Neuronal stem cell (in vitro differentiated cells): Measurements from ENCODE around the gene SEMA3A.

Experiments used
- DNase-seq: peaks from one replicate; pipeline ENCODE4 v3.0.0-alpha.2; 2013; ENCODE audit warnings: low spot score
- H2AFZ ChIP-seq: one replicate; pipeline ENCODE4 v1.6.1; 2013; ENCODE audit warnings: mild to moderate bottlenecking, low read length, inconsistent platforms
- H2AK5ac ChIP-seq: 2 replicates; pipeline ENCODE4 v1.6.1; 2013; ENCODE audit warnings: low read depth, mild to moderate bottlenecking, inconsistent platforms, low read length, moderate library complexity, mixed read lengths
- H2BK120ac ChIP-seq: 2 replicates; pipeline ENCODE4 v1.6.1; 2013; ENCODE audit warnings: low read depth, mild to moderate bottlenecking, inconsistent platforms, low read length, moderate library complexity, mixed read lengths
- H2BK12ac ChIP-seq: one replicate; pipeline ENCODE4 v1.6.1; 2013; ENCODE audit warnings: low read length, inconsistent platforms
- H2BK15ac ChIP-seq: 2 replicates; pipeline ENCODE4 v1.6.1; 2013; ENCODE audit warnings: mild to moderate bottlenecking, low read length, inconsistent platforms, mixed read lengths
- H2BK5ac ChIP-seq: one replicate; pipeline ENCODE4 v1.6.1; 2013; ENCODE audit warnings: inconsistent platforms, mild to moderate bottlenecking, low read length, moderate library complexity
- H3K14ac ChIP-seq: one replicate; pipeline ENCODE4 v1.6.1; 2013; ENCODE audit warnings: low read length, inconsistent platforms
- H3K18ac ChIP-seq: 2 replicates; pipeline ENCODE4 v1.6.1; 2013; ENCODE audit warnings: low read length, inconsistent platforms
- H3K23ac ChIP-seq: 2 replicates; pipeline ENCODE4 v1.6.1; 2013; ENCODE audit warnings: low read depth, mild to moderate bottlenecking, mixed read lengths, low read length, inconsistent platforms; ENCODE audit not compliant: poor library complexity
- H3K27ac ChIP-seq: replicated peaks from 3 replicates; pipeline ENCODE4 v1.5.1; 2013; ENCODE audit warnings: low read length, inconsistent platforms
- H3K27me3 ChIP-seq, 3 experiments: 2 replicates each; pipeline ENCODE4 v1.6.1; 2013; ENCODE audit warnings: low read length in 3 of 3, mild to moderate bottlenecking in 2 of 3, inconsistent platforms in 1 of 3, low read depth in 1 of 3, mixed read lengths in 1 of 3, moderate library complexity in 1 of 3; ENCODE audit not compliant: control insufficient read depth in 3 of 3, insufficient read depth in 3 of 3
- H3K36me3 ChIP-seq, 2 donors: replicated peaks in 1 of 2; 2 replicates each; pipeline ENCODE4 v1.6.1; 2013; ENCODE audit warnings: low read length in 2 of 2; ENCODE audit not compliant: control insufficient read depth in 2 of 2, insufficient read depth in 2 of 2
- H3K4ac ChIP-seq: 2 replicates; pipeline ENCODE4 v1.6.1; 2013; ENCODE audit warnings: inconsistent platforms, mild to moderate bottlenecking, low read length, moderate library complexity
- H3K4me1 ChIP-seq, 2 donors: 1 replicate in 1 of 2; 2 replicates in 1 of 2; pipeline ENCODE4 v1.6.1; 2013; ENCODE audit warnings: low read length in 2 of 2, low read depth in 1 of 2; ENCODE audit not compliant: control insufficient read depth in 2 of 2, insufficient read depth in 1 of 2
- H3K4me2 ChIP-seq: one replicate; pipeline ENCODE4 v1.6.1; 2013; ENCODE audit warnings: mild to moderate bottlenecking, low read length, inconsistent platforms; ENCODE audit not compliant: insufficient read depth, poor library complexity, severe bottlenecking
- H3K4me3 ChIP-seq, 2 donors: 2 replicates each; pipeline ENCODE4 v1.5.1; 2013; ENCODE audit warnings: low read length in 2 of 2, mild to moderate bottlenecking in 2 of 2, inconsistent platforms in 1 of 2, moderate library complexity in 1 of 2
- H3K79me1 ChIP-seq: one replicate; pipeline ENCODE4 v1.6.1; 2013; ENCODE audit warnings: low read depth, mild to moderate bottlenecking, inconsistent platforms, low read length, moderate library complexity
- H3K9ac ChIP-seq: one replicate; pipeline ENCODE4 v1.6.1; 2013; ENCODE audit warnings: mild to moderate bottlenecking, low read depth, low read length, inconsistent platforms; ENCODE audit not compliant: poor library complexity
- H3K9me3 ChIP-seq, 2 donors: replicated peaks in 1 of 2; 2 replicates each; pipeline versions ENCODE3 to v1.6.1; 2013; ENCODE audit warnings: low read length in 2 of 2, mild to moderate bottlenecking in 2 of 2, inconsistent platforms in 1 of 2, low read depth in 1 of 2, mixed read lengths in 1 of 2, moderate library complexity in 1 of 2; ENCODE audit not compliant: control insufficient read depth in 2 of 2, insufficient read depth in 1 of 2
- H4K8ac ChIP-seq: one replicate; pipeline ENCODE4 v1.6.1; 2013; ENCODE audit warnings: low read depth, mild to moderate bottlenecking, inconsistent platforms, low read length, moderate library complexity
- H4K91ac ChIP-seq: one replicate; pipeline ENCODE4 v1.6.1; 2013; ENCODE audit warnings: low read length, low read depth, mild to moderate bottlenecking, inconsistent platforms; ENCODE audit not compliant: poor library complexity
- WGBS, 2 donors: extraction: QIAGEN DNeasy Blood & Tissue Kit; methylation state at CpG; one replicate each; pipeline ENCODE4 v1.1.7; 2013; ENCODE audit warnings: missing lambda C conversion rate in 2 of 2, mixed read lengths in 1 of 2; ENCODE audit not compliant: insufficient read length in 2 of 2, insufficient replicate concordance in 1 of 2; ENCODE audit errors: extremely low coverage in 2 of 2; 5-methylcytosine and 5-hydroxymethylcytosine counted together

SEMA3A gene

DNA sequence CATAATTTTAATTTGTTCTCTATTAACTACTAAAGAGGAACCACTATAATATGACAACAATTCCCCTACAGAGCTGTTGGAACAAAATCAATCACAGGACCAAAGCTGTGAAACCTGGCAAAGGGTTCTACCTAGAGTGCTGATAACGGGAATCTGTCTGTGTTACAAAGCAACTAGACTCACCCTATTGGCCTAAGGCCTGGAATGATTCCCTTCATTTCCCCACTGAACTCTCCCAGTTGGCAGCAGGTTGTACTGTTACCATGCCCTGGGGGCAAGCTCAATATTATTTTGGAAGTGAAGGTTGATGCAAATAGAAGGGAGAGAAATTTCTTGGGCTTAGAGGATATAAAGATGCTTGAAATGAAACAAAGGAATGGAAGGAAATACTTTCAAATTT is 81.8 kb downstream of the SEMA3A start:
- no peak overlapping the region for H3K18ac ChIP-seq
- H2AK5ac ChIP-seq: no peak overlapping the region
- H3K23ac ChIP-seq: no peak overlapping the region
- peaks cover 0 to 31% of the 10 kb centered on the region in 2 donors for H3K36me3 ChIP-seq
- H3K9ac ChIP-seq: no peak overlapping the region
- no peak for DNase-seq
- H2BK12ac ChIP-seq: no peak overlapping the region
- no peaks in the 10 kb centered on the region for H3K79me1 ChIP-seq
- H3K27ac ChIP-seq: no peak overlapping the region
- H2BK15ac ChIP-seq: no peak overlapping the region
- H3K4ac ChIP-seq: no peak overlapping the region
- H2BK120ac ChIP-seq: no peak overlapping the region
- no peak overlapping the region for H2AFZ ChIP-seq
- H3K4me2 ChIP-seq: no peak overlapping the region
- no peak overlapping the region for H3K14ac ChIP-seq
- H3K4me3 ChIP-seq: no peak overlapping the region
- peaks cover 7 to 12% of the 10 kb centered on the region in 2 donors for H3K4me1 ChIP-seq
- no peaks in the 10 kb centered on the region for H3K9me3 ChIP-seq
- H2BK5ac ChIP-seq: no peak overlapping the region
- H4K91ac ChIP-seq: no peak overlapping the region
- H4K8ac ChIP-seq: no peak overlapping the region
- no CpG with 5 or more reads among the region's 1 CpG for WGBS, 2 donors
- no peaks in the 10 kb centered on the region for H3K27me3 ChIP-seq

- no peak overlapping the region for H3K27ac ChIP-seq
- no peak overlapping the region for H3K14ac ChIP-seq
- no peak for DNase-seq
- peaks cover 7 to 11% of the 10 kb centered on the region in 2 donors for H3K4me1 ChIP-seq
- H2BK15ac ChIP-seq: no peak overlapping the region
- no peak overlapping the region for H4K91ac ChIP-seq
- no peaks in the 10 kb centered on the region for H3K27me3 ChIP-seq
- no peak overlapping the region for H2AFZ ChIP-seq
- H3K18ac ChIP-seq: no peak overlapping the region
- H2BK120ac ChIP-seq: no peak overlapping the region
- no peak overlapping the region for H2AK5ac ChIP-seq
- H3K36me3 ChIP-seq: peaks cover 0 to 36% of the 10 kb centered on the region in 2 donors
- no peak overlapping the region for H3K9ac ChIP-seq
- no peak overlapping the region for H3K23ac ChIP-seq
- H3K79me1 ChIP-seq: no peaks in the 10 kb centered on the region
- no peak overlapping the region for H4K8ac ChIP-seq
- no peak overlapping the region for H3K4ac ChIP-seq
- no peak overlapping the region for H3K4me3 ChIP-seq
- H2BK12ac ChIP-seq: no peak overlapping the region
- H2BK5ac ChIP-seq: no peak overlapping the region
- no peak overlapping the region for H3K4me2 ChIP-seq
- no peaks in the 10 kb centered on the region for H3K9me3 ChIP-seq
These were observed 82.7 kb downstream of the SEMA3A start for GRCh38 chr7:84111842-84112241.

GRCh38 chr7:84110400-84110799 is 84.2 kb downstream of the SEMA3A start:
- H2AK5ac ChIP-seq: no peak overlapping the region
- H4K91ac ChIP-seq: no peak overlapping the region
- no CpG with 5 or more reads among the region's 3 CpGs for WGBS, 2 donors
- no peaks in the 10 kb centered on the region for H3K9me3 ChIP-seq
- no peak overlapping the region for H3K27ac ChIP-seq
- H2BK12ac ChIP-seq: no peak overlapping the region
- H3K4me2 ChIP-seq: no peak overlapping the region
- H3K4me1 ChIP-seq: peaks cover 7 to 10% of the 10 kb centered on the region in 2 donors
- peaks cover 0 to 50% of the 10 kb centered on the region in 2 donors for H3K36me3 ChIP-seq
- DNase-seq: no peak
- H3K4me3 ChIP-seq: no peak overlapping the region
- H2BK15ac ChIP-seq: no peak overlapping the region
- H3K27me3 ChIP-seq: no peaks in the 10 kb centered on the region
- H3K79me1 ChIP-seq: no peaks in the 10 kb centered on the region
- no peak overlapping the region for H2BK120ac ChIP-seq
- no peak overlapping the region for H3K18ac ChIP-seq
- no peak overlapping the region for H3K14ac ChIP-seq
- H3K9ac ChIP-seq: no peak overlapping the region
- no peak overlapping the region for H4K8ac ChIP-seq
- no peak overlapping the region for H2AFZ ChIP-seq
- no peak overlapping the region for H3K23ac ChIP-seq
- H2BK5ac ChIP-seq: no peak overlapping the region
- no peak overlapping the region for H3K4ac ChIP-seq

DNA sequence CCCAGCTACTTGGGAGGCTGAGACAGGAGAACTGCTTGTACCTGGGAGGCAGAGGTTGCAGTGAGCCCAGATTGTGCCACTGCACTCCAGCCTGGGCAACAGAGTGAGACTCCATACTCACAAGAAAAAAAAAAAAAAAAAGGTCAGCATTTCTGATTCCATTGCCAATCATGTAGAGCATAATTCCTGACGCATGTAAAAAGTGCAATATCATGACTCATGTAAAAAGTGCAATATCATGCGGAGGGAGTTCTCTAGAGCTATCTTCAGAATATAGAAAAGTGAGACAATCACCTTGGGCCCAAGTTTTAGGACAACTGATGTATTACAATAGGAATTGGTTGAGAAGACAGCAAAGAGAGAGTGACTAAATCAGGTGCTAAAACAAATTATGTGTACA is 85.8 kb downstream of the SEMA3A start:
- Histone ChIP-seq H3K27me3 (no peaks in the 10 kb centered on the region), H3K4me1 (peaks cover 7 to 10% of the 10 kb centered on the region in 2 donors), H3K27ac (no peak overlapping the region), H3K4ac (no peak overlapping the region), H2AK5ac (no peak overlapping the region), H3K9ac (no peak overlapping the region), H3K4me3 (no peak overlapping the region), H3K79me1 (no peaks in the 10 kb centered on the region), H3K23ac (no peak overlapping the region), H2BK12ac (no peak overlapping the region), H3K18ac (no peak overlapping the region), H2BK120ac (no peak overlapping the region), H4K91ac (no peak overlapping the region), H3K36me3 (peaks cover 0 to 57% of the 10 kb centered on the region in 2 donors), H3K4me2 (no peak overlapping the region), H3K9me3 (no peaks in the 10 kb centered on the region), H2AFZ (no peak overlapping the region), H3K14ac (no peak overlapping the region), H2BK15ac (no peak overlapping the region), H4K8ac (no peak overlapping the region), H2BK5ac (no peak overlapping the region)
- no peak for DNase-seq
- no CpG with 5 or more reads among the region's 2 CpGs for WGBS, 2 donors
